ENCODE data around the gene BCDIN3D. TPM values are rescaled to one million over a fixed set of nuclear protein-coding genes. Genes with fewer than 3 reads are reported as not detected.

The BCDIN3D gene
- total and polyA plus RNA-seq, 5 donors: 2.2 to 3.6 (median 3.1) TPM

Other genes starting within 250 kb of the BCDIN3D start
- gene FAM186B, start 237.5 kb downstream of the BCDIN3D start, total RNA-seq: under 1 TPM; 0.17 to 0.74 (median 0.43) TPM
- 0.16 TPM for gene FAM186B, start 237.5 kb downstream of the BCDIN3D start, polyA plus RNA-seq
- 10 to 100 TPM; 19.2 to 26.7 (median 22.1) TPM for gene PRPF40B, start 219.5 kb downstream of the BCDIN3D start, total RNA-seq
- 15.9 TPM for gene PRPF40B, start 219.5 kb downstream of the BCDIN3D start, polyA plus RNA-seq
- gene FMNL3, start 135.7 kb downstream of the BCDIN3D start, total RNA-seq: 10 to 100 TPM; 11.7 to 19.0 (median 11.9) TPM
- 7.0 TPM for gene FMNL3, start 135.7 kb downstream of the BCDIN3D start, polyA plus RNA-seq
- gene TMBIM6, start 101.5 kb downstream of the BCDIN3D start, total RNA-seq: 100 to 1,000 TPM; 216 to 254 (median 247) TPM
- gene TMBIM6, start 101.5 kb downstream of the BCDIN3D start, polyA plus RNA-seq: 159 TPM
- gene NCKAP5L, start 14.7 kb downstream of the BCDIN3D start, total RNA-seq: 10 to 100 TPM; 20.3 to 23.2 (median 21.1) TPM
- gene NCKAP5L, start 14.7 kb downstream of the BCDIN3D start, polyA plus RNA-seq: 18.1 TPM
- gene FAIM2, start 60.8 kb upstream of the BCDIN3D start, total RNA-seq: 10 to 100 TPM; 10.4 to 31.1 (median 17.4) TPM
- 37.4 TPM for gene FAIM2, start 60.8 kb upstream of the BCDIN3D start, polyA plus RNA-seq
- gene AQP2, start 107.6 kb upstream of the BCDIN3D start, total RNA-seq: 1 to 10 TPM in 1 of 4 donors, under 1 TPM in 3; 0.17 to 1.1 (median 0.52) TPM
- 0.77 TPM for gene AQP2, start 107.6 kb upstream of the BCDIN3D start, polyA plus RNA-seq
- 1 to 10 TPM; 2.0 to 7.0 (median 2.8) TPM for gene AQP5, start 118.8 kb upstream of the BCDIN3D start, total RNA-seq
- gene AQP5, start 118.8 kb upstream of the BCDIN3D start, polyA plus RNA-seq: 6.7 TPM
- gene AQP6, start 129.8 kb upstream of the BCDIN3D start, total RNA-seq: under 1 TPM in 3 of 4 donors, not detected in 1; 0.15 to 0.25 (median 0.17) TPM
- 0.32 TPM for gene AQP6, start 129.8 kb upstream of the BCDIN3D start, polyA plus RNA-seq
- 1 to 10 TPM; 3.2 to 8.2 (median 6.3) TPM for gene RACGAP1, start 182.4 kb upstream of the BCDIN3D start, total RNA-seq
- gene RACGAP1, start 182.4 kb upstream of the BCDIN3D start, polyA plus RNA-seq: 1.5 TPM
- 1 to 10 TPM; 1.3 to 4.5 (median 3.2) TPM for gene ASIC1, start 214.5 kb upstream of the BCDIN3D start, total RNA-seq
- gene ASIC1, start 214.5 kb upstream of the BCDIN3D start, polyA plus RNA-seq: 2.0 TPM
- gene SMARCD1, start 242.2 kb upstream of the BCDIN3D start, total RNA-seq: 10 to 100 TPM; 15.8 to 24.5 (median 19.7) TPM
- 11.6 TPM for gene SMARCD1, start 242.2 kb upstream of the BCDIN3D start, polyA plus RNA-seq